K562 (cell line): ENCODE data around the gene LRFN4. TPM values are rescaled to one million over a fixed set of nuclear protein-coding genes. Genes with fewer than 3 reads are reported as not detected.

Source experiments
- ATAC-seq: fragments of 200-7000 bp; cut with Tn5 transposase; 3 replicates; pipeline ENCODE4 v1.9.1; 2020; ENCODE audit warnings: moderate library complexity
- BruUV-seq: library from RNA; stranded (reverse); fragments of 400-500 nt; replicated peaks from 2 replicates; lab custom pipeline; 2021; lab: Mats Ljungman, UMichigan
- CTCF ChIA-PET: fragments of 300-600 bp; formaldehyde crosslinking; extraction: SDS; loops from one replicate; lab custom pipeline; 2021; ENCODE audit warnings: low intra/inter-chr PET ratio; lab: Yijun Ruan, JAX
- POLR2A ChIA-PET: fragments of 300-600, 350-650 bp; sonication (Branson Sonifier 250); formaldehyde crosslinking; extraction: SDS; loops from one replicate; lab custom pipeline; 2021; ENCODE audit warnings: antibody characterized with exemption, inconsistent platforms; lab: Yijun Ruan, JAX
- DNase-seq, 4 experiments: peaks; one replicate each; pipeline versions ENCODE4 v3.0.0 to v3.0.0-alpha.2; 2011 to 2018; ENCODE audit warnings: low spot score in 3 of 4, mixed read lengths in 3 of 4; ENCODE audit errors: extremely low read depth in 1 of 4
- FAIRE-seq: peaks from 2 replicates; lab custom pipeline; 2011; peaks lifted over from hg19 to GRCh38; lab: Jason Lieb, UNC
- H2AFZ ChIP-seq: 2 replicates; pipeline ENCODE4 v1.6.0; 2011; ENCODE audit warnings: low read depth, low read length, control low read depth, inconsistent platforms
- H3K27ac ChIP-seq: fragments of 200-600 bp; 3 replicates; pipeline ENCODE4 v1.8.0; 2011; ENCODE audit warnings: low read depth, mild to moderate bottlenecking, control low read depth, inconsistent platforms, low read length, moderate library complexity, mixed read lengths; ENCODE audit errors: extremely low read depth
- H3K27me3 ChIP-seq, 2 experiments: fragments of 300-600 bp in 1 of 2; 2 replicates in 1 of 2; 3 replicates in 1 of 2; pipeline versions ENCODE4 v1.6.0 to v1.8.0; 2011; ENCODE audit warnings: inconsistent platforms in 2 of 2, low read length in 2 of 2, mild to moderate bottlenecking in 1 of 2, mixed read lengths in 1 of 2, moderate library complexity in 1 of 2; ENCODE audit not compliant: control insufficient read depth in 2 of 2, insufficient read depth in 2 of 2
- H3K36me3 ChIP-seq: fragments of 300-600 bp; 3 replicates; pipeline ENCODE4 v1.8.0; 2011; ENCODE audit warnings: mild to moderate bottlenecking, low read length, inconsistent platforms; ENCODE audit not compliant: control insufficient read depth, insufficient read depth
- H3K4me1 ChIP-seq, 2 experiments: fragments of 200-600 bp in 1 of 2; replicated peaks in 1 of 2; 2 replicates in 1 of 2; 3 replicates in 1 of 2; pipeline versions ENCODE4 v1.5.1 to v1.8.0; 2011; ENCODE audit warnings: inconsistent platforms in 2 of 2, low read length in 2 of 2, mild to moderate bottlenecking in 1 of 2, mixed read lengths in 1 of 2, moderate library complexity in 1 of 2; ENCODE audit not compliant: control insufficient read depth in 2 of 2, insufficient read depth in 2 of 2
- H3K4me2 ChIP-seq: 2 replicates; pipeline ENCODE4 v1.6.1; 2011; ENCODE audit warnings: low read length, control low read depth, inconsistent platforms, mixed read lengths; ENCODE audit not compliant: insufficient read depth
- H3K4me3 ChIP-seq: fragments of 200-600 bp; sonication (generic), shearing (Covaris generic); 2 replicates; pipeline ENCODE4 v1.5.1; 2016; ENCODE audit warnings: control low read depth, inconsistent platforms
- H3K79me2 ChIP-seq: fragments of 200-600 bp; 3 replicates; pipeline ENCODE4 v1.8.0; 2011; ENCODE audit warnings: low read length, inconsistent platforms; ENCODE audit not compliant: control insufficient read depth, insufficient read depth
- H3K9ac ChIP-seq, 2 experiments: 2 replicates each; pipeline versions ENCODE4 v1.6.0 to v1.6.1; 2011; ENCODE audit warnings: low read depth in 2 of 2, low read length in 2 of 2, control low read depth in 1 of 2, inconsistent platforms in 1 of 2, mild to moderate bottlenecking in 1 of 2, mixed read lengths in 1 of 2; ENCODE audit not compliant: insufficient read depth in 1 of 2
- H3K9me1 ChIP-seq: one replicate; pipeline ENCODE4 v1.6.0; 2011; ENCODE audit warnings: inconsistent platforms, mild to moderate bottlenecking, low read length, moderate library complexity; ENCODE audit not compliant: control insufficient read depth, insufficient read depth
- H3K9me3 ChIP-seq: replicated peaks from 2 replicates; pipeline ENCODE4 v1.5.1; 2011; ENCODE audit warnings: low read depth, low read length, inconsistent platforms; ENCODE audit not compliant: control insufficient read depth, insufficient read depth
- H4K20me1 ChIP-seq: replicated peaks from 2 replicates; pipeline ENCODE4 v1.6.1; 2011; ENCODE audit warnings: low read length, inconsistent platforms, mixed read lengths; ENCODE audit not compliant: control insufficient read depth, insufficient read depth
- ESRRA ChIP-seq: fragments of 450-650 bp; IDR thresholded peaks from 2 replicates; pipeline ENCODE4 v1.6.1; 2014; ENCODE audit warnings: low read depth, mild to moderate bottlenecking, moderate library complexity, borderline replicate concordance
- ZBTB33 ChIP-seq: sonication (generic); formaldehyde crosslinking; IDR thresholded peaks from 2 replicates; pipeline ENCODE4 v1.8.1; 2023; ENCODE audit warnings: mild to moderate bottlenecking, missing genetic modification reagents
- WGBS: fragments of 100-300 bp; shearing (Covaris generic); methylation state at CpG from one replicate; pipeline ENCODE4 v1.1.6; 2016; ENCODE audit warnings: low coverage, mixed read lengths; ENCODE audit not compliant: insufficient coverage; ENCODE audit errors: missing lambda C conversion rate; 5-methylcytosine and 5-hydroxymethylcytosine counted together
- in situ Hi-C: fragments of 300-500 bp; cut with MboI; formaldehyde crosslinking; loops from 4 replicates; pipeline ENCODE4 v1.15.0; 2018; ENCODE audit warnings: inconsistent platforms, mixed read lengths
- intact Hi-C: fragments of 100-400 bp; cut with micrococcal nuclease; formaldehyde crosslinking; loops from 2 replicates; pipeline ENCODE4 v1.14.2; 2022
- polyA plus RNA-seq, 8 experiments: library from polyadenylated mRNA; depleted of rRNA in 4 of 8; stranded (reverse) in 5 of 8; unstranded in 3 of 8; fragments of >200 nt; fragmentation: Nextera tagmentation in 2 of 8; fragmentation: Illumina TruSeq in 1 of 8; extraction: Ambion mirVana in 2 of 8; extraction: Trizol in 1 of 8; gene quantifications; 2 replicates each; pipeline versions ENCODE4 v1.2.1 to v1.2.3, GENCODE V29; 2011 to 2014; ENCODE audit warnings: inconsistent platforms in 1 of 8, missing spikeins in 1 of 8
- total RNA-seq, 7 experiments: library from RNA; depleted of rRNA in 6 of 7; stranded (reverse); fragments of >200 nt in 6 of 7; fragmentation: Illumina TruSeq in 2 of 7; extraction: Trizol in 2 of 7; gene quantifications; 2 replicates each; pipeline versions ENCODE4 v1.2.1 to v1.2.3, GENCODE V29; 2011 to 2021; ENCODE audit warnings: low replicate concordance in 1 of 7

LRFN4 gene
- total and polyA plus RNA-seq, 9 of the 15 experiments (the other 6 are each of a cell fraction or from before 2014, with no cell fraction given): 0.10 to 60.1 (median 6.7) TPM

GRCh38 chr11:66863428-66864125 lies 6.7 kb downstream of the LRFN4 start:
- TF ChIP-seq ZBTB33: 0 out of 2 replicates have a peak, but pooled peaks have one; percentile 16
- no peak for TF ChIP-seq ESRRA
- Histone ChIP-seq H3K36me3 (peaks cover 27% of the 10 kb centered on the region; the same call in 1 of the 3 replicates), H3K27me3 (no peaks in the 10 kb centered on the region), H3K4me3 (no peak overlapping the region), H3K27ac (no peak overlapping the region), H2AFZ (no peak overlapping the region), H3K79me2 (peaks cover under 1% of the 10 kb centered on the region; the same call in 2 of the 3 replicates), H3K4me1 (peaks cover 4 to 75% of the 10 kb centered on the region in 2 experiments; a peak in 4 of 5 replicates), H3K9me3 (no peaks in the 10 kb centered on the region), H3K9ac (peak overlapping the region in 1 of 2 experiments; percentile 28; a peak in 1 of 4 replicates), H3K4me2 (no peak overlapping the region), H4K20me1 (0 out of 2 replicates have a peak, but pooled peaks cover 3% of the 10 kb centered on the region), H3K9me1 (no peaks in the 10 kb centered on the region)
- DNase-seq (no peak), ATAC-seq (no peak), FAIRE-seq (no peak)
- ChIA-PET POLR2A (interaction anchor here (0.5 kb wide), 1 partner anchor 12 kb away, joined by 3 read pairs; no protein-coding TSS in a partner anchor), CTCF (no interaction called here)
- WGBS: 88% methylated on average over 27 of the region's 31 CpGs
- in situ Hi-C loops (no loop called here), intact Hi-C loops (no loop called here)
- BruUV-seq: no TSS peak
